GM19043 (cell line): ENCODE measurements around the gene LSS.
"Not testable (repeated sequence)": the region's sequence is repeated elsewhere in the genome, so short reads cannot be mapped to it uniquely, and the experiment has no call there.

Experiments
- ATAC-seq: cut with Tn5 transposase; IDR thresholded peaks from one replicate; pipeline ENCODE4 v1.9.1; 2021; ENCODE audit warnings: low read depth; ENCODE audit not compliant: unreplicated experiment

Gene LSS

DNA sequence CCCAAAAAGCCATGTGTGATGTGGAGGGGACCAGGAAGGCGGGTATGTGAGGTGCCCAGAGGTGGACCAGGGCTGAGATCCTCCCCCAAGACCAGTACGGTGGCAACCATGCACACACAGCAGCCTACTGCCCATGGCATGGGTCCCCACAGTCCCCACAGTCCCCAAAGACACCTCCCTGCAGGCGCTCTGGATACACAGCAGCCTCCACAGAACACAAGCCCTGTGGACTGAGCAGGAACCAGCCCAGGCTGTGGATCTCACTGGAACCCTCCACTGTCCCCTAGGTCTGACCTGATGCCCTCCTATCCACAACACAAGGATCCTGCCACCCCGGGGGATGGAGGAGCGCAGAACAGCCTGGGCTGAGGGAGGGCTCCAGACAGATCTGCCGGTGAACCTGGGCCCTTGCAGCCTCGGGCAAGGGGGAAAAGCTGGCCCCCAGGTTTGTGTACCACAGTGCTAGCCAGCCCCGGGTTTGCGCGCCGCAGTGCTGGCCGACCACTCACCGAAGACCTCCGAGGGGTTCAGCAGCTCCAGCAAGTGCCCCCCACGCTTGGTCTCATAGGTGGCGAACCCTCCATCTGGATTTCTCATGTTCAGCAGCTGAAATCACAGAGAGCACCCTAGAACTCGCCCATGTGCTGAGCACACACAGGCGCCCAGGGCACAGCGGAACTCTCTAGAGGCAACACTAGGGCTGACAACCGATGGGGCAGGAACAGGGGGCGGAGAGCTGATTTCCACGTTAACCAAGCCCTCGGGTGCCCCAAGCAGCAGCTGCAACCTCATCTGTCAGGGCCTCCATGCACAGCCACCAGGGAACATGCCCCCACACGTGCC, 22.2 kb downstream of the LSS start:
- no peak for ATAC-seq

DNA sequence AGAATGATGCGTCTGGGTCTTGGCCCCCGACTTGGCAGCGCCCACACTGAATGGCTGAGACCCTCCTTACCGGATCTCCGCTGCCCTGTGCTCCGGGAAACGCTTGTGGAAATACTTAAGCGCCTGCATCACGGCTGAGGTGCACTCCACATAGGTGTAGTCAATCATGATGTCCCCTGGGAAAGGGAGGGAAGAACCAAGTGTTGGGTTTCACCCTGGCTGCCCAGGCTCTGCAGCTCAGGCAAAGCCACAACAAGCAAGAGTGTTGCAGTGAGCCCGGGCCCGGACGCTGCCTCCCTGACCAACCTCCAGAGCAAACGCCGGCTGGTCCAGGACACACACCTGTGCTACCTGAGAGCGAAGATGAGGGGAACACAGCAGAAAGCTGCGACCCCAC, 22.8 kb downstream of the LSS start:
- no peak for ATAC-seq

DNA sequence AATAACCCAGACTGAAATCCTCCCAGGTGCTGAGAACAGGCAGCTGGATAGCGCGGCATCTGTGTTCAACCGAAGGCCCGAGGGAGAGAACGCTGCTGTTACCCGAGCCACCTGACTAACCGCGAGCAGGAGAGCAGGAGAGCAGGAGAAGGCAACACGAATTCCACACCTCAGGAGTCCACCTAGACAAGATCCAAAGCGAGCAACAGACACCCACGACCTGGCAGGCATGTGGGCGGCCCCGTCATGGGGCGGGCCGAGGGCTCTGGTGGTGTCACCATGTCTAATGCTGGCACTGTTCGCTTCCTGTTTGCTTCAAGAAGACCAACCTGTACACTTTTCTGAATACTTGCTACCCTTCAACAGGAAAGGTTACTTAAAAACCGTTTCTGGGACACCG, 23.4 kb downstream of the LSS start:
- no peak for ATAC-seq

DNA sequence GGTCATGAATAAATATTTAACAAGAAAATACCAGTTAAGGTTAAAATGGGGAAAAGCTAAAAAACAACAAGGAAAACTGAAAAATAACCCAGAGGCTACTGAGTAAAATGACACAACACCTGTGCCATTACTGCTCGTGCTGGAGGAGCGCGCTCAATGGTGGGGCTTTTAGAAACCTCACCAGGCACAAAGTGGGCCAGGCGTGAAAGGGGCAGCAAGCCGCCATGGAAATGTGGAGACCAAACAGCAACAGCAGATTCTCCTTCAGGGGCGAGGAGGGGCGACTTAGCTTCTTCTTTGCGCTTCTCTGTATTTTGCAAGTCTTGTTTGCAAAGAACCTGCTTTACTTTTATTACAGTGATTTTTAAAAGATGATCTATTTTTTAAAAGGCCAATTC, 25.4 kb downstream of the LSS start:
- ATAC-seq, result no peak

DNA sequence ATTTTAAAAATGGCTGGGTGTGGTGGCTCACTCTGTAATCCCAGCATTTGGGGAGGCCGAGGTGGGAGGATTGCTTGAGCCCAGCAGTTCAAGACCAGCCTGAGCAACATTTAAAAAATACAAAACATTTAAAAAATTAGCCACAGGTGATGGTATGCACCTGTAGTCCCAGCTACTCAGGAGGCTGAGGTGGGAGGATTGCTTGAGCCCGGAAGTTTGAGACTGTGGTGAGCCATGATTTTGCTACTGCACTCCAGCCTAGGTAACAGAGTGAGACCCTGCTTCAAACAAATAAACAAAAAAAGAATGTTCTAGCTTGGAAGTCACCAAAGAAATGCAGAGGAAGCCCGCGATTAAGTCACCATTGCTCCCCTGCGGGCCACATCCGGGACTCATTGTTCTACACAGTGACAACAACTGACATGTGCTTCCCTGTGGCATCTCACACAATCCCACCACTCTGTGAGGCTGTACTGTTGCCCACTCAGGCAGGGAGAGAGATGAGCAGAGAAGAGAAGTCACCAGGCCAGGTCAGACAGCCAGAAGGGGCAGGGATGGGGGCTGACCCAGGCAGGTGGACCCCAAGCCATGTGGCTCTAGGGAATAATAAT, 25.9 kb downstream of the LSS start:
- ATAC-seq, result no peak

DNA sequence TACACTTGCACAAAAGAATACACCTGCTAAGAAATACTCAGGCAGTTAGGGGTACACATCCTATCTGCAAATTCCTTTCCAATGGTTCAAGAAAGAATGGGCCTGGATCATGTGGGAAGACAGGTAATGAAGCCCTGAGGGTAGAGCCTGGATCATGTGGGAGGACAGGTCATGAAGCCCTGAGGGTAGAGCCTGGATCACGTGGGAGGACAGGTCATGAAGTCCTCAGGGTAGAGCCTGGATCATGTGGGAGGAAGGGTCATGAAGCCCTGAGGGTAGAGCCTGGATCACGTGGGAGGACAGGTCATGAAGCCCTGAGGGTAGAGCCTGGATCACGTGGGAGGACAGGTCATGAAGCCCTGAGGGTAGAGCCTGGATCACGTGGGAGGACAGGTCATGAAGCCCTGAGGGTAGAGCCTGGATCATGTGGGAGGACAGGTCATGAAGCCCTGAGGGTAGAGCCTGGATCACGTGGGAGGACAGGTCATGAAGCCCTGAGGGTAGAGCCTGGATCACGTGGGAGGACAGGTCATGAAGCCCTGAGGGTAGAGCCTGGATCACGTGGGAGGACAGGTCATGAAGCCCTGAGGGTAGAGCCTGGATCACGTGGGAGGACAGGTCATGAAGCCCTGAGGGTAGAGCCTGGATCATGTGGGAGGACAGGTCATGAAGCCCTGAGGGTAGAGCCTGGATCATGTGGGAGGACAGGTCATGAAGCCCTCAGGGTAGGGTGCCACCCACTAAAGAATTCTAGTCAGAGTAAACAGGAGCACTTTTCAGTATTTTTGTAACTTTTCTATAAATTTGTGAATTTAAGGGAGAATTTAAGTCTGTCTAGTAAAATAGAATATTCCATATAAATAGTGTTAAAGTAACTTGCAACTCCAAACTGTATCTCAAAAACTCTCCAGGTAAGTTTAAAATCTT, 27.4 kb downstream of the LSS start:
- ATAC-seq, result not testable (repeated sequence)

DNA sequence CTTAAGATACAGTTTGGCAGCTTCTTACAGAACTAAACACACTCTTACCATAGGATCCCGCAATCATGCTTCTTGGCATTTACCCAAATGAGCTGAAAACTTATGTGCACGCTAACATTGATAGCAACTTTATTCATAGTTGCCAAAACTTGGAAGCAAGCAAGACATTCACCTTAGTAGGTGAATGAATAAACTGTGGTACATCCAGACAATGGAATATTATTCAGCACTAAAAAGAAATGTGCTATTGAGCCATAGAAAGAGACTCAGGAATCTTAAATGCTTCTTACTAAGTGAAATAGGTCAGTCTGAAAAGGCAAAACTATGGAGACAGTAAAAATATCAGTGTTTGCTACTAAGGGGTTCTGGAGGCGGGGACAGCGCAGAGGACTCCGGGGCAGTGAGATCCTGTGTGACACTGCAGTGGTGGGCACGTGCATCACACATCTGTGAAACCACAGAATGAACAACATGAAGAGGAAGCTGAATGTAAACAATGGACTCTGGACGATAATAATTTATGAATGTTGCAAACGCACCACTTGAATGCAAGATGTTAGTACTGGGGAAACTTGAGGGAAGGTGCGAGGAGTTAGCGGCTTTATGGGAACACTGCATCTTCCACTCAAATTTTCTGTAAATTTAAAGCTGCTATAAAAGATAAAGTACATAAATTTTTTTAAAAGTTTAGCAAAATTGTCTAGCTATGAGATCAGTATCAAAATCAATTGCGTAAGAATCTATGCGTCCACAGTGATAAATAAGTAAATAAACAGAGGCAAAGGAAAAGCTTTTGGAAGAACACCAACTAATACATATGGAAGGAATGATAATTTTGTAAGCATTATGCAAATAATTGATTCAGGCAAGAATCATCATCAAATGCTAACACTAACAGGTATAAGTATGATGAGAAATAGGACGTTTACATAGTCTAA, 28.9 kb downstream of the LSS start:
- no peak for ATAC-seq

DNA sequence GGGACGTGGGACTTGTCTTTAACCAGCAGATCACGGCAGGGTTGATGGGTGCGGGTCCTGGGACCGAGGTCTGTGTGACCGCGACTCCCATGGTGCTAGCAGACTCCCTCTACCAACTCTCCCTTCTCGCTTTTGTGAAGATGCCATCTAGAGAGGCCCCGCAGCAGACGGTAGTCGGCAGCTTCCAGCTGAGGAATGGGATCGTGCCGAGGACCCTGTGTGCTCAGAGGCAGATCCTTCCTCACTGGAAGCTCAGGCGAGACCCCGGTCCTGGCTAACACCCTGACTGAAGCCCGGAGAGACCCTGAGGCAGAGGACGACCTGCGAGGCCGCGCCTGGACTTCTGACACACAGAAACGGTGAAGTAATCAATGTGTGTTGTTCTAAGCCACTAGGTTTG, 31.8 kb downstream of the LSS start:
- ATAC-seq, result no peak

DNA sequence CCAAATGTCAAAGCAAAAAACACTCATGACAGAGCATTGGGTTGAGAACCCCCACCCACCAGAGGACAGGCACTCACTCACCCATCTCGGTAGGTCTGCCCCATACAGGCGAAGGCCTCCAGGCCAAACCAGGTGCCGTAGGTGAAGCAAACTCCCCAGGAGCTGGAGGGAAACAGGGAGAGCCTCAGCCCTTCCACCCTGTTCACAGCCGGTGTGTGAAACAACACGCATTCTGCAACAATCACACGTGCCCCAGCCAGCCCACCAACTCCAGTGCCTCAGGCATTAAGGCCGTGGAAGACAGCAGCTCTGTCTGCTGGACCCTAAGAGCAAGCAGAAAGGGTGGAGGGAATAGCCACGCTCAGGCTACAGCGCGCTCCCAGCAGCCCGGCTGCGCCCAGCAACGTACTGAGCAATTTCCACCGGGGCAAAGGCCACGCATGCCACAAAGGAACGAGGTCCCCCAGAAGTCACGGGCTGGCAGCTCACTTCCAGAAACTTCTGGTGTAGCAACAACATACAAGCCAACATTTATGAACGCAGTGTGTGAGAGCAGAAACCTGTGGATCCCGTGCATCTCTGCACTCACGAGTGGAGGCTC, 32.9 kb downstream of the LSS start:
- ATAC-seq, result no peak

DNA sequence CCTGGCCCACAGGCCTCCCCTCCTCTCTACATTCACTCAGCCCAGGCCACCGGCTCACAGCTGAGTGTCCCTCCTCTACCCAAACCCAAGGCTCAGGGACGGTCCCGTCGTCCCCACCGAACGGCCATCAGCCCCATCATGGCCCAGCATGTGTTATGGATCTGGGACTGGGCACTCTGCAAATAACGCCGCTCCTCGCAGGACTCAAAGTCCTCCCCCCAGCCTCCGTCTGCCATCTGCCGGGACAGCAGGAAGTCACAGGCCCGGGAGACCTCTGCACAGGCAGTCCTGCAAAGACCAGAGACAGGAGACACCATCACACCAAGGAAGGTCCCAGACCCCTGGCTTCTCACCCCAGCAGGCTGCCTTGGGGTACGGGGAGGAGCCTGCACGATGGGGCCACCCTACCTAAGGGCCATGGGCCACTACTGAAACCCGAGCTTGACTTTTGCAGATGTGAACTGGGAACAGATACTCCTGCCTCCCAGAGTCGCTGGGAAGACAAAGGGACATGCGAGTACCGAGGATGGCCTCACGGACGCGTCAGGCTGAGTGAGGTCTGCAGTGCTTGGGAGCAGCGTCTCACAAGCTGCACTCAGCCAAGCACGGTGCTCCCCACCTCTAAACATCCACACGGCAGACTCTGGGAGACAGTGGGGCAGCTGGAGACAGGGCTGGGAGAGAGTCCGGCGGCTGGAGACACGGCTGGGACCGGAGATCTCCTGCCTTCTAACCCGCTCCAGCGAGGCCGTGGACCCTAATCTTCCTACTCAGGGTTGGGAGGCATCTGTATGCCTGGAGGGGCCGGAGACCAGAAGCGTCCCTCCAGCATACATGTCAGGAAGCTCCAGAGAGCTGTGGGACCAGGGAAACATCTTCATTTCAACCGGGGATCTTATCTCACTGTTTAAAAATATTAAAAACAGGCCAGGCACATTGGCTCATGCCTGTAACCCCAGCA, 33.9 kb downstream of the LSS start:
- ATAC-seq, result no peak

DNA sequence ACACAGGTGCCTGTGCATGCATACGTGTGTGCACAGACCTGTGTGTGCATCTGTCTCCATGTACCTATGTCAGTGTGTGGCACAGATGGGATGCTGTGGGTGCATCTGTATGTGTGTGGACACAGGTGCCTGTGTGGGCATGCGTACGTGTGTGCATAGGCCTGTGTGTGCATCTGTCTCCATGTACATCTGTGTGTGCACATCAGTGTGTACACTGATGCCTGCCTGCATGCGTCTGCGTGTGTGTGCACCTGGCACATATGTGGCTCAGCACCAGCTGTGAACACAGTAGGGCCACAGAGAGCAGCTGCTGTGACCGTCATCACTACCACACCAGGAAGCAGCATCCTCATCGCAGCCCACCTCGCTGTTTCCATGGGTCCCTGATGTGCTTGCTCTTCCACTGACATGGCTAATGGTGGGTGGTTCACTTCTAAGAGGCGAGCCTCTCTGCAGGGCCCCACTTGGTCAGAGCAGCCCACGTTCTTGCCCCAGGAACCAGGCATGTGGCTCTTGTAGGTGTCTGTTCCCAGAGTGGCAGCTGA, 34.7 kb downstream of the LSS start:
- ATAC-seq, result no peak

DNA sequence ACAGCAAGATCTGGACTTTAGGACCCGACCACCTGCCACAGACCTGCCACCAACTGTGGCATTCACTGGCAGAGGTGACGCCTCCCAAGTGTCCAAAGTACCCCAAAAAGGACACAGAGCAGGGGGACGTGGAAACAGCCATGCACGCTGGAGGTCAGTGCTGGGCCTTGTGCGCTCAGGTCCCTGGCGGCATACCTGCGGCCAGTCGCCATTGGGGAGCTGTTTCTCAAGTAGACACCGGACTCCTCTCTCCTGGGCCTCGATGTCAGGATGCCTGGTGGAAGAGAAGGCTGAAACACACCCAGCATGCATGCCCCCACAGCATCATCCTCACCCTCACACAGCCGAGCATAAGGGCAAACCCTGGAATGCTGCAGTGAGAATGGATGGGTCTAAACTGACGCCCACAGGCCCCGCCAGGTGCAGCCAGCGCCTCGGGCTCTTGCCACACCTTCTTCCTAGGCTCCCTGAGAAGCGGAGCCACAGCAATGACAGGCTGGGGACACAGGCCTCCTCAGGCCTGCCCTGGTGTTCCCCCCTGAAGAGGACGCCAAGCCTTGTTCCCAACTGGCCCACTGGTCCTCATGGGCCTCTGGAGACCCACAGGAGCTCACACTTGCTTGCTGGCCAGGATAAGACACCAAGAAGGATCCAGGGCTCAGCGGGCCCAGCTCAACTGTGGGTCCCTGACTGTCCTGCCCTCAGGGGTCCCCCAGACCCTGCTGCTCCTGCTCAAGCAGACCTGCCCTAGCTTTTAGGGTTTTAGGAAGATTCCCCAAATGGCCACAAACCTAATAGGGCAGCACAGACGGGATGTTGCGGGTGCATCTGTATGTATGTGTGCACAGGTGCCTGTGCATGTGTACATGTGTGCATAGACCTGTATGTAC, 36.6 kb downstream of the LSS start:
- ATAC-seq, result no peak

DNA sequence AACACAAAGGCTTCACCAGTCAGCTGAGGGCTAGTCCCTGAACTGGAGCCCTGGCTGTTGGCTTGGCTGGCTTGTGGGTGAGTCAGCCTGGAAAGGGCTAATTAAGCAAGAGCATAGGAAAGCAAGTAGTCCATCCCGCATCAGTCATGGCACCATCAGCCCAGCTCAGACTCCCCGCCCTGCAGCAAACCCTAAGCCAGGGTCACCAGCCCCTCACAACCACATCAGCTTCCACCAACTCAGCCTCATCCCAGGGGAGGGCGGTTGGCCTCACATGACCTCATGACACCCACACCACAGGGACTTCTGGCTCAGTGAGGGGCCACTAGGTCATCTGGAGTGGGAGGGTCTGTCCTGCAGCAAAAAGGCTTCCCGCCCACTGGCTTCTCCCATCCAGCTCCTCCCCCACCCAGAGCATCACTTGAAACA, 37.3 kb downstream of the LSS start:
- ATAC-seq, result no peak

DNA sequence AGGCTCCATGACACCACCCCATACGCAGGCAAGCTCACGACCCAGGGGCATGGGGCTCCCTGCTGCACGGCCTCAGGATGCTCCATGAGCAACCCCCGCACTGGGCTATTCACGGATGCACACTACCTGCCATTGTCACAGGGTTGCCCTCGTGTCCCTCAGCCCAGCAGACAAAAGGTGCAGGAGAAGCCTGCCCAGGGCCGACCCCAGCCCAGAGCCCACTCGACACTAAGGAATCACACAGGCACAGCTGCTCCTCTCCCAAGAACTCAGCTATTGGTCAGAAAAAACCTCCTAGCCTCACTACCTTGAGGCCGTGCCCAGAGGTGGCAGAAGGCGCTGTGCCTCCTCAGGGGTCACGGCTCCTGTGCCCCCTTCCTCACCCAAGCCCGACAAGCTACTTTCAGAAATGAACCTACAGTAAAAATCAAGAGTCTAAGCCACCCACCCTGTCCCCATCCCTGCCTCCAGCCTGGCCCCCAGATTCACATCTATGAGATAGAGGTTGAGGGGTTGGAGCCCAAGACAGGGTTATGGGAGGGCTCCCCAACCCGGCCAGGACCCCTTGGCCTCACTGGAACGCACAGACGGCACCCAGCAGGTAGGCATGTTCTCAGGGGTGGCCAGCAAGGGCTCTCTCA, 38.0 kb downstream of the LSS start:
- ATAC-seq, result no peak

DNA sequence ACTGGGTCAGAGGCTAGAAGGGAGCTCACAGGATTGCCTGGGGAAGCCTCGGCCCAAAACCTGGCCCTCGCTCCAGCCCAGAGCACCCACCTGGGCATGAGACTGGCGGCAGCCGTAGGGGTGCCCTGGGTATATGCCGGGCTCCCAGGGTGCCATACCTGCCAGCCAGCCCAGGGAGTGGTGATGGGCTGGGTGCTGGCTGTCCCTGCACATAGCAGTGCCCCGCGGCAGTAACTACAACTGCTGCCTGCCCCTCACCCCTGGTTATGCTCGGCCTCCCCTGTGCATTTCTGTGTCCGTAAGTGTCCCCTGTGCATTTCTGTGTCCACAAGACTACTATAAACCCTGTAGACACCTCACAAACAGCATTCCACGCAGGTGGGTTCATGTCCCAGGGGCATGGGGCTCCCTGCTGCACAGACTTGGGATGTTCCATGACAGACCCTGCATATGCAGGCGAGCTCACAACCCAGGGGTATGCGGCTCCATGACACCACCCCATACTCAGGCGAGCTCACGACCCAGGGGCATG, 38.5 kb downstream of the LSS start:
- no peak for ATAC-seq

DNA sequence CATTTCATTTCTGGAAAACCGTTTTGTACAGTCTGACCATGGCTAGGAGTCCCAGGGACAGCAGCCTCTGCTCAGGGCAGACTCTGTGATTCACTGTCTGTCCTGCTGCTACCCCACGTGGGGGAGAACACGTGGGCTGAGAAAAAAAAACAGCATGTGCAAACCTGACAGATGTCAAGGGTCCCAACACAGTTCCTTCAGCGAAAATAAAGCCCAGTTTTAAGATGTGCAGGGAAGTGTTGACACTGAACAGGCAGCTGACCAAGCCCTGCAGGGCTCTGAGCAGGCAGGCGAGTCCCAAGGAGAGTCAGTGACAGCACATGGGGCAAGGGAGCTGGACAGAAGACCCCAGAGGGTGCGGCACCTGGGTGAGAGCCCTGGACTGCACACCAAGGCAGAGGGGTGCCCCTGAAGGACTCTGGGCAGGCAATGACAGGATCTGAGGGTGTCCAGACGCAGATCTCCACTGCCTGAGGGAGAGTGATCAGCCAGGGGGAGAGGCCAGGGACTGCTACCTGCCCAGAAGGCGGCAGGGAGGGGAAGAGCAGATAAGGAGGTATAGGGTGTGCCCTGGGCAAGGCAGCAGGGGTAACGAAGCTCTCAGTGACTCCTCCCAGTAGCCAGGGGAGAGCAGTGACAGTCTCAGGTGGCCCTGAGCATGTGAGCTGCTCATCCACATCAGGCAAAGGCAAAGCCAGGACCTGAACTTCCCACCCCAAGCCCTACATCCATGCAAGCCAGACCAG, 39.2 kb downstream of the LSS start:
- ATAC-seq, result no peak
